Psoas muscle (tissue), 8 donors: ENCODE measurements around the gene KLF13. TPM values are rescaled to one million over a fixed set of nuclear protein-coding genes. Genes with fewer than 3 reads are reported as not detected.
A peak's percentile ranks its signal among the peaks of the same experiment; 100 is the strongest.

Experiments used
- ATAC-seq, 4 donors: fragments of 200-7000 bp; cut with Tn5 transposase; one replicate each; pipeline ENCODE4 v1.9.1; 2020; ENCODE audit warnings: moderate library complexity in 3 of 4, mild to moderate bottlenecking in 2 of 4
- DNase-seq, 2 donors: peaks; one replicate each; pipeline ENCODE4 v3.0.0-alpha.2; 2020
- H3K27ac ChIP-seq: fragments of 200-600 bp; one replicate; pipeline ENCODE4 v1.8.0; 2022
- H3K27me3 ChIP-seq, 3 donors: fragments of 200-600 bp in 1 of 3; one replicate each; pipeline versions ENCODE4 v1.6.1 to v1.8.0; 2013 to 2022; ENCODE audit warnings: low read length in 2 of 3, mild to moderate bottlenecking in 2 of 3, moderate library complexity in 1 of 3; ENCODE audit not compliant: insufficient read depth in 3 of 3
- H3K36me3 ChIP-seq, 2 donors: fragments of 200-600 bp in 1 of 2; one replicate each; pipeline versions ENCODE4 v1.6.1 to v1.8.0; 2013 to 2022; ENCODE audit warnings: low read depth in 1 of 2, mild to moderate bottlenecking in 1 of 2, moderate library complexity in 1 of 2; ENCODE audit not compliant: insufficient read depth in 1 of 2
- H3K4me1 ChIP-seq: fragments of 200-600 bp; one replicate; pipeline ENCODE4 v1.8.0; 2022
- H3K4me3 ChIP-seq: fragments of 200-600 bp; one replicate; pipeline ENCODE4 v1.8.0; 2022; ENCODE audit warnings: mild to moderate bottlenecking
- H3K9me3 ChIP-seq: fragments of 200-600 bp; one replicate; pipeline ENCODE4 v1.8.0; 2022
- CTCF ChIP-seq: fragments of 200-600 bp; IDR thresholded peaks from one replicate; pipeline ENCODE4 v1.8.0; 2022; ENCODE audit warnings: antibody characterized with exemption
- WGBS, 3 donors: extraction: QIAGEN DNeasy Blood & Tissue Kit; methylation state at CpG; one replicate each; pipeline versions ENCODE4 v1.1.6 to v1.1.7; 2013; 5-methylcytosine and 5-hydroxymethylcytosine counted together
- intact Hi-C, 2 donors: fragments of 100-400 bp; cut with DNase I; formaldehyde crosslinking; loops; one replicate each; pipeline versions ENCODE4 v1.11.0 to v1.14.2; 2022
- polyA plus RNA-seq, 3 donors: library from polyadenylated mRNA; stranded (reverse); fragments of 200-250 nt; gene quantifications; one replicate each; pipeline ENCODE4 v1.2.3, GENCODE V29; 2013
- total RNA-seq, 4 donors: library from RNA; stranded (reverse); fragmentation: NEBNext Ultra II Directional in 2 of 4; extraction: Animal tissue kit (Norgen Biotek cat#: 25700) in 2 of 4; gene quantifications; one replicate each; pipeline versions ENCODE4 v1.2.1 to v1.2.4, GENCODE V29; 2021 to 2023
- donor health status: healthy with polysubstance abuse.
- donor health status: DM: no; HTN: no; CAD: no; lungs with moderate emphysema.
- donor health status: Bipolar disorder and iron deficiency.
- donor health status: healthy.
- donor health status: DM: yes; HTN: yes; CAD: no.
- donor health status: DM: no; HTN: no; CAD: no.
- donor health status: DM: no; HTN: no; CAD: no.
- donor health status: DM: yes; HTN: yes; CAD: no.

The KLF13 gene
- total and polyA plus RNA-seq, 7 donors, result 11.9 to 45.6 (median 24.5) TPM

- no peak for TF ChIP-seq CTCF
- H3K9me3 ChIP-seq, result no peaks in the 10 kb centered on the region
- H3K4me3 ChIP-seq, result no peak overlapping the region
- no peak for DNase-seq
- H3K4me1 ChIP-seq, result no peaks in the 10 kb centered on the region
- no peaks in the 10 kb centered on the region for H3K36me3 ChIP-seq
- intact Hi-C loops, result no loop called here
- ATAC-seq, result no peak
- 77 to 82% (median 82%) methylated on average over 8 of the region's 8 CpGs for WGBS, 3 donors
- no peaks in the 10 kb centered on the region for H3K27me3 ChIP-seq
- no peak overlapping the region for H3K27ac ChIP-seq
Measured at GRCh38 chr15:31295658-31296057, 31.0 kb upstream of the KLF13 start.

- Histone ChIP-seq H3K27me3 (no peaks in the 10 kb centered on the region), H3K4me3 (no peak overlapping the region), H3K9me3 (no peaks in the 10 kb centered on the region), H3K4me1 (no peaks in the 10 kb centered on the region), H3K27ac (no peak overlapping the region), H3K36me3 (no peaks in the 10 kb centered on the region)
- DNase-seq, result no peak
- no peak for ATAC-seq
- intact Hi-C loops, result no loop called here
- 92 to 93% (median 93%) methylated on average over 3 of the region's 3 CpGs for WGBS, 3 donors
- no peak for TF ChIP-seq CTCF
Measured at GRCh38 chr15:31296219-31296645, 30.4 kb upstream of the KLF13 start.

- H3K36me3 ChIP-seq, result no peaks in the 10 kb centered on the region
- WGBS, 3 donors, result 49 to 63% (median 55%) methylated on average over 13 of the region's 13 CpGs
- no peaks in the 10 kb centered on the region for H3K9me3 ChIP-seq
- intact Hi-C loops, result no loop called here
- no peak overlapping the region for H3K4me3 ChIP-seq
- no peaks in the 10 kb centered on the region for H3K27me3 ChIP-seq
- DNase-seq (no peak), ATAC-seq (peak in 1 of 4 donors; percentile 27)
- H3K27ac ChIP-seq, result no peak overlapping the region
- no peaks in the 10 kb centered on the region for H3K4me1 ChIP-seq
- TF ChIP-seq CTCF, result no peak
Measured at GRCh38 chr15:31296646-31297574, 29.7 kb upstream of the KLF13 start.

GRCh38 chr15:31297575-31298456 is 28.8 kb upstream of the KLF13 start:
- no peak for DNase-seq
- no peaks in the 10 kb centered on the region for H3K27me3 ChIP-seq
- intact Hi-C loops, result no loop called here
- 91 to 94% (median 92%) methylated on average over 14 of the region's 14 CpGs for WGBS, 3 donors
- no peak overlapping the region for H3K4me3 ChIP-seq
- no peaks in the 10 kb centered on the region for H3K4me1 ChIP-seq
- H3K27ac ChIP-seq, result no peak overlapping the region
- H3K36me3 ChIP-seq, result no peaks in the 10 kb centered on the region
- H3K9me3 ChIP-seq, result no peaks in the 10 kb centered on the region
- TF ChIP-seq CTCF, result no peak
- no peak for ATAC-seq
